Measurements from ENCODE around the gene NBL1.

- TF ChIP-seq, protein P1, sequence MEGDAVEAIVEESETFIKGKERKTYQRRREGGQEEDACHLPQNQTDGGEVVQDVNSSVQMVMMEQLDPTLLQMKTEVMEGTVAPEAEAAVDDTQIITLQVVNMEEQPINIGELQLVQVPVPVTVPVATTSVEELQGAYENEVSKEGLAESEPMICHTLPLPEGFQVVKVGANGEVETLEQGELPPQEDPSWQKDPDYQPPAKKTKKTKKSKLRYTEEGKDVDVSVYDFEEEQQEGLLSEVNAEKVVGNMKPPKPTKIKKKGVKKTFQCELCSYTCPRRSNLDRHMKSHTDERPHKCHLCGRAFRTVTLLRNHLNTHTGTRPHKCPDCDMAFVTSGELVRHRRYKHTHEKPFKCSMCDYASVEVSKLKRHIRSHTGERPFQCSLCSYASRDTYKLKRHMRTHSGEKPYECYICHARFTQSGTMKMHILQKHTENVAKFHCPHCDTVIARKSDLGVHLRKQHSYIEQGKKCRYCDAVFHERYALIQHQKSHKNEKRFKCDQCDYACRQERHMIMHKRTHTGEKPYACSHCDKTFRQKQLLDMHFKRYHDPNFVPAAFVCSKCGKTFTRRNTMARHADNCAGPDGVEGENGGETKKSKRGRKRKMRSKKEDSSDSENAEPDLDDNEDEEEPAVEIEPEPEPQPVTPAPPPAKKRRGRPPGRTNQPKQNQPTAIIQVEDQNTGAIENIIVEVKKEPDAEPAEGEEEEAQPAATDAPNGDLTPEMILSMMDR (IDR thresholded peaks at IDR 0.05; ENCODE audit: low read depth, low read length) = no peak
- no peak for TF ChIP-seq POLR2A (IDR thresholded peaks at IDR 0.05; ENCODE audit: extremely low read depth, insufficient read length)
These were observed 35.9 kb upstream of the NBL1 start for GRCh38 chr1:19608232-19608631.

Measured in NB4 (cell line).